ENCODE measurements around the gene TOMM40L. TPM values are rescaled to one million over a fixed set of nuclear protein-coding genes. Genes with fewer than 3 reads are reported as not detected.

Gene TOMM40L
- polyA plus RNA-seq, 3 donors = 3.8 to 12.6 (median 11.7) TPM

DNA sequence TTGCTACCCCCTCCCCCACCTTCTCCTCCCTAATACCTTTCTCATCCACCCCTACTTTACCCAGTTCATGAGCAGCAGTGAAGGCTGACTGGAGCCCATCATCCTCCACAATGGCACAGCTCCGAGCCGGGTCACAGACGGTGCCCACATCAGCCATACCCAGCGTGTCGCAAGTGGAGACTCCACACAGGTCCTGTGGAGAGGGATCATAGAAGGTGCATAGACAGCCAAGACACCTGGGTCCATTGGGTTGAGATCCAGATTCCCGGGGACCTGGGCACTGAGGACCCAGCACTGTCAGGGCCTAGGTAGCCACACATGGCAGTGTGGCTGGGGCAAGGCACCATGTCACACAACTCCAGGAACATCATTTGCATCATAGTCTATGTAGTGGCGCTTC, 29.7 kb upstream of the TOMM40L start:
- H3K27ac ChIP-seq (ENCODE audit: low read depth, low read length) = no peak overlapping the region
- WGBS, 3 donors = 84 to 88% (median 88%) methylated on average over 7 of the region's 7 CpGs

DNA sequence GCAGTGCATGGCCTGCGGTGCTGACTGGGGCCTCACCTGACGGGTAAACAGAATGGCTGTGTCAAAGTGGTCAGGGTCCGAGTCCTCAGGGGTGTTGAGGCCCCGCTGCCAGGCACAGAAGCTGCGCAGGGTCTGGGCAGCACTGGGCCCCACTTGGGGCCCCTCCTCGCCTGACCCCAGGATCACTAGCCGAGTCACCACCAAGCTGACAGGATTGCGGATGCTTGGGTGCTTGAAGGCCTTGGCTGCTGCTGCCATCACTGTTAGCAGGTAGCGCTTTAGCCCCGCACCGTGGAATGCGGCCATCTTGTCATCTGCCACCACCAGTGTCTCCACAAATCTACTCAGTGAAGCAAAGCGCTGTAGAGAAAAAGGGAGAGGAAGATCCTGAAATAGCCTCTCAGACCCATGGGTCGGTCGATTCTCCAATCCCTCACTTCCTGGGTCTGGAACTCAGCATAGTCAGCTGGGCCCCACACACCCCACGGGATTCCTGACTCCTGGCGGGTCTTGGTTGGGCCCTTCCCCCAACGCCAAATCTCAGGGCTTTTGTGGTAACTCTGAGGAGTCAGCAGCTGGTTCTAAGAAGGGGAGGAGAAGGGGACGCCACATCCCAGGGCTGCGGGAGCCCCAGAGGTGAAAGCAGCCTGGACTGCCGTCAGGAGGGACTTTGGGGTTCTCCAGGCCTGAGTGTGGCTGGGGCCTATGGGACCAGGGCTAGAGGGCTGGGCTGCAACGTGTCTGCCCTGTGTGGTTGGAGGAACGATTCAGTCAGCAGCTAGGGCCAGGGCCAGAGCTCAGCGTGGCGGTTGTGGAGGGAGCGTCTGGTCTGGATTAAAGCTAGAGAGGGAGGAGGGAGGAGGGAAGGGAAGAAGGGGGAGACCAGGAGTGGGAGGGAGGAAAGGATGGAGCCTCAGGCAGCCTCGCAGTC, 29.1 kb upstream of the TOMM40L start:
- peak overlapping the region; percentile 80 for H3K27ac ChIP-seq (ENCODE audit: low read depth, low read length)
- WGBS, 3 donors = 59 to 79% (median 66%) methylated on average over 27 of the region's 27 CpGs

DNA sequence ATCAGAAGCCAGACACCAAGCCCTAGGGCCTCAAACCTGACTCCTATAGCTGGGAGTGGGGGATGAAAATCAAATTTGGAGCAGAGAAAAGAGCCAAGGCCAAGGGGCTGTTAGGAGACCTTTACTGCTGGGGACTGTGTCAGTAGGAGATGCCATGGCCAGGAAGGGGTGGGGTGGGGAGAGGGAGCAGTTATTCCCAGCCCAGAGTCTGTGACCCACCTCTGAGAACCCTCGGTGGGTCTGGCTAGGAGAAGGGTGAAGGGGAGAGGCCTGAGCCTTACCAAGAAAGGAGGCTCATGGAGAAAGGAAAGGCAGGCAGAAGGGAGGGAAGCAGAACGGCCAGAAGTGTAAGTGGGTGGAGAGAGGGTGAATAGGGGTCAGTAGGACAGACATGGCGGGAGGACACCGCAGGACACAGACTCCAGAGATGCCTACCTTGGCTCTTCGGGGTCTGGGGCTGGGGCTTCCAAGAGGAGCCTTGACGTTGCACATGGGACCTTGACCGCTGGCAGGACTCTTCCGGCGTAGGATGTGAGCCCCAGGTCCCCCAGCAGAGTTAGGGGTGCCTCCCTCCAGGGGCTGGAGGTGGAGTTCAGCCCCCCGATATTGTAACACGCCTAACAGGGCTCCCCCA, 28.2 kb upstream of the TOMM40L start:
- WGBS, 3 donors = 52 to 63% (median 61%) methylated on average over 11 of the region's 11 CpGs
- peak overlapping the region; percentile 80 for H3K27ac ChIP-seq (ENCODE audit: low read depth, low read length)

DNA sequence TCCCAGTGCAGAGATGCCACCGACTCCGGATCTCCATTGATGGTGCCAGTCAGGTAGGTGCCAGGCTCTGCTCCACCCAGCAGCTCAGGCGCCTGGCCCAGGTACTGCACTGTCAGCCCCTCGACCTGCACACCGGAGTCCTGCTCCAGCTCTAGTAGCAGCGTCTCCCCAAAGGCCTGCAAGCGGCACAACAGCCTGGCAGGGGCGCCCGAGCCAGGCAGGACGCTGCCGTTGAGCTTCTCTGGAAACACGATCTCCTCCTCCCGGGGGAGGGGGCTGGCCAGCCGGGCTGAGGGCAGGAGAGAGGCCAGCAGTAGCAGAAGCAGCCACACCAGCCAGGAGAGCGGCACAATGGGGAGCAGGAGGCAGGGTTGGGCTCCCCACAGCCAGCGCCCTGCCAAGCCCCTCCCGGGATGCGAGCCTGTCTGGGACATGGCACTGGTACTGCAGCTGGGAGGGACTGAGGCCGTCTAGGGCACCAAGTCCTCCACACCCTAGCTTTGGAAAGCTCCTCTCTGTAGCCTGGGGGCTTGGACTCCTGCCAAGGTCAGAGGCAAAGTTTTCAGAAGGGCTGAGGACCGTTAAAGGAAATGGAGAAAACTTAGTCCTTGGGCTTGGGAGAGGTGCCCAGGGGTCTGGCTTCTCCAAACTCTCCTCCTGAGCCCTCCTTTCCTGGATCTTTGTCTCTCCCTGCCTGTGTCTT, 27.5 kb upstream of the TOMM40L start:
- peak overlapping the region; percentile 80 for H3K27ac ChIP-seq (ENCODE audit: low read depth, low read length)
- WGBS, 3 donors = 19 to 36% (median 26%) methylated on average over 19 to 20 of the region's 20 CpGs

DNA sequence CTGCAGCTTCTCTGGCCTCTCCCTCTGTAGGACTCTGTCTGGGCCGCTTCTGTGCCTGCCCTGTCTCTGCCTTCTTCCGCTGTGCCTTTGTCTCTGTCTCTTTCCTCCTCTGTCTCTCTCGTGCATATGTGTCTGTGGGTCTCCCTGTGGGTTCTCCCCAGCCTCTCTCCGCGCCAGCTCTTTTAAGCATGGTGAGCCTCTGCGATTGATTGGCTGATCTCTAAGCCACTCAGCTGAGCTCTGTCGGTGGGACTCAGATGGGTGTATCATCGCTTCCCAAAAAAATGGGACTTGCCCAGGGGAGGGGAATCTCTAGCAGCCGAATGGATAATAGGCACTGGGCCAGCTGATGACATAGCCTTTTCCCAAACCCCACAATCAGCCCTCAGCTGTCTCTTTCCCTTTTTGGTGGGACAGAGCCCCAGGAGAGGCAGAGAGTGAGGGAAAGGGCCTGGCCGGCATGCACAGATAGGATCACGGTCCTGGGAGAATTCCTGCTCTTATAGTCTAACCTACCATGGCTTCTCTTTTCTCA, 26.9 kb upstream of the TOMM40L start, which contains the start of gene ADAMTS4:
Gene ADAMTS4 (minus strand): TSS at position 158 of the 535 bp plus-strand sequence. CDS start 427 bp downstream, outside the sequence.
- 43 to 75% (median 45%) methylated on average over 11 of the region's 11 CpGs for WGBS, 3 donors
- H3K27ac ChIP-seq (ENCODE audit: low read depth, low read length) = peak within 1 kb of the TSS; percentile 97

DNA sequence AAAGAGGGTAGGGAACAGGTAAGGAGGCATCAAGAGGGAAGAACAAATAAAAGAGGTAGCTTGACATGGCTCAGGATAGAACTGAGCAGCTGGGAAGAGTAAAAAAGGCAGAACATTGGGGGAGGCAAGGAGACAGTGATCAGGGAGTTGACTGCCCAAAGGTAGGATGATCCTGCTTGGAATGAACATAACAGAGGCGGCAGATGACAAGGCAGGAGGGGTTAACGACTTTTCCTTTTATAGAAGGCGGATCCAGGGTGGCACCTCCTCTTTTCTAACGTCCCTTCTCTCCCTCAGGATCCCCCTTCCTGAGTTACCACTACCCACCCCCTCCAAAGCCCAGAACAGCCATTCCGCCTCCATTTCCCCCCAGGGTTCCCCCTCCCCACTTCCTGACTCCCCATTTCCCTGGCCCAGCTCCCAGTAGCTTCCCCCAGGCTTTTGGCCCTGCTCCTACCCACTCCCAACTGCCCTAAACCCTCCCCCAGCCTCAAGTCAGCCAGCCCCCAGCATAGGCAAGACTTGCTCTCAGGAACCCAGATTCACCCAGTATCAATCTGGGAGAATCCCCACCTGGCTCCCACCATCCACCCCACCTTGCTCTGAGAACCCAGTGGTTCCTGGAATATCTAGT, 26.2 kb upstream of the TOMM40L start:
- 22 to 59% (median 38%) methylated on average over 5 of the region's 5 CpGs for WGBS, 3 donors
- H3K27ac ChIP-seq (ENCODE audit: low read depth, low read length) = peak overlapping the region; percentile 97

DNA sequence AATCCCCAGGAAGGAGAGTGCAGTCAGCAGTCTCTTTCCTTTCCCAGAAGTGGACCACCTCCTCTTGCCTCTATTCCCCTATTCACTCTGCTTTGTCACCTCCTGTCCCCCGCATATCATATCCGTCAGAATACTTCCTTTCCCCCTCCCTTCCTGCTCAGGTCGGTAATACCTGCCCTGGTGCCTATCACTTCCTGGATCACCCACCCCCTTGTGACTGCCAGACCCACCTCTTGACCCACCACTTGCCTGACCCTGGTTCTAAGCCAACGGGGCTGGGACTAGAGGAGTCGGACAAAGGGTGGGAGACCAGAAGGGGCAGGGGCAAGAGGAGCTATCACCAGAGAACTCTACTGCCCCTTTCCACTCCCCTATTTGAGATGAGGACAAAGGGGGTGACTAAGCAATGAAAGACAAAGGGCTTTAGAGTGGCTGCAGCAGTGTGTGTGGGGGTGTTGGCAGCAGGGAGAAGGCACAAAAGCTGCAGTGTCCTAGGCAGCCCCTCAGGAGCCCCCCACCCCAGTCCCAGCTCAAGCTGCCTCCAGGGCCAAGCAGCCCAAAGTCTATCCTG, 25.4 kb upstream of the TOMM40L start:
- WGBS, 3 donors = 45 to 71% (median 65%) methylated on average over 5 of the region's 5 CpGs
- H3K27ac ChIP-seq (ENCODE audit: low read depth, low read length) = peak overlapping the region; percentile 97

DNA sequence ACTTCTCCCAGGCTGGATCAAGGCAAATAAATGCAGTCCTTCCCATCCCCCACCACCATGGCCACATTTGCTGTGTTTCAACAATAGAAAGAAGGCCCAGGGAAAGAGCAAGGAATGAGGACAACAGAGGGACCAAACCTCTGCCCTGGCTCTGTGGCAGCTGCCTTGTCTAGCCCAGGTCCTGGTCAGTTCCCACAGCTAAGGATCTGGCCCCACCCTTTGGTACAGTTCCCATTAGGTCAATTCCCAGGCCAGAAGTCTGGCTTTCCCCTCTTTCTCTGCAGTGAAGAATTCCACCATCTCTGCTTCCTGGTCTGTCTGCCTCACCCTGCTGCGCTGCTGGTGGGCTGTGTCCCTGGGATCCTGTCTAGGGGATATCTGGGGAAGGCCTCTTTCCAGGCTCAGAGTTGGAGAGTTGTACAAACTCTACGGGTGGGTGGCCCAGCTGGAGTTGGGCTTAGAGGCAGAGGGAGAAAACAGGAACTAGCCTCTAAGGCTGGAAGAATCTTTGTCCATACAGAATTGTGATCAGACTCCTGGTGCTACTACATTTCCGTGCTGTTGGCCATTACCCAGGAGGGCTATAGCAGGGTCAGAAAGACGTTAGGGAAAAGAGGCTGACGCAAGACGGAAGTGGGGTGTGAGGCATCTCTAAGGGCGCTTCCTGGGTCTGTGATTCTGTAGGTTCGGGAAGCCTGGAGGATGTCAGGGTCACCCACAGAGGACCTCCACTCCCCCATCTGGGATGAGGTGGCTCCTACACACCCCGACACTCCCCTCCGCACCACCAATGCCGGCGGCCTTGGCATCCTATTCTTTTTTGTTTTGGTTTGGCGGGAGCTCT, 24.6 kb upstream of the TOMM40L start:
- peak overlapping the region; percentile 97 for H3K27ac ChIP-seq (ENCODE audit: low read depth, low read length)
- WGBS, 3 donors = 26 to 78% (median 30%) methylated on average over 13 of the region's 13 CpGs

DNA sequence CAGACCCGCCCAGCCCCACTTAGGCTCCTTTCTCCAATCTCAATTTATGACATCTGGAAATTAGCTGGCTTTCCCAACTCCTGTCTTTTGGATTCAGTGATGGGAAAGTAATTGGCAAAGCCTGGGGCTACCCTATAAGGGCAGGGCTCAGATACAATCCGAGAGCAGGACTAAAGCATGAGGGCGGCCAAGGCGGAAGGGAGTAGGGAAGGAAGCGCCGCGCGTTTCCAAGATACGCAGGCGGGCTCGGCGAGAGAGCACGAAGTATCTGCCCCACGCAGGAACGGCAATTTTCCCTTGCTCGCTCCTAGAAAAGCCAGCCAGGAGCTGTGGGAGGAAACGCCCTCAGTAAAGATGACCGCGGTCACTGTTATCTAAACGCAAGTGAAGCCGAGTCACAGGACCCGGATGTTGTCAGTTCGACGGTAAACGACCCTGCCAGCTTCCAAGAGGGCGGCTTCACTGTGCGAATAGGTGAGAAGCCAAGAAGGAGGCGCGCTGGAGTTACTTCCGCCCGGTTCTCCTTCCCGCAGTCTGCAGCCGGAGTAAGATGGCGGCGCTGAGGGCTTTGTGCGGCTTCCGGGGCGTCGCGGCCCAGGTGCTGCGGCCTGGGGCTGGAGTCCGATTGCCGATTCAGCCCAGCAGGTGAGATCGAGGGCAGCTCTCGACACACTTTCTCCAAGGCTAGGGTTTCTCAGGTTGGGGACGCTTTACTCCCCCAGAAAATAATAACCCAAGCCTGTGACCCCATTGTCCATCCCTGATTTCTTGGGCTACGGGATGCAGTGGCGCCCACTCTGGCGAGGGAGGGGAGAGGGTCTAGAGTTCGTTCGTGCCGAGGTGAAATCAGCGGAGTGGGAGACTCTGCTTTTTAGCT, 23.8 kb upstream of the TOMM40L start, which contains the start of gene NDUFS2:
Gene NDUFS2 (plus strand): TSS at position 532 of the 877 bp plus-strand sequence. CDS start 19 bp downstream, at position 551.
- 2 to 3% (median 3%) methylated on average over 53 of the region's 53 CpGs for WGBS, 3 donors
- H3K27ac ChIP-seq (ENCODE audit: low read depth, low read length) = peak within 1 kb of the TSS; percentile 97

DNA sequence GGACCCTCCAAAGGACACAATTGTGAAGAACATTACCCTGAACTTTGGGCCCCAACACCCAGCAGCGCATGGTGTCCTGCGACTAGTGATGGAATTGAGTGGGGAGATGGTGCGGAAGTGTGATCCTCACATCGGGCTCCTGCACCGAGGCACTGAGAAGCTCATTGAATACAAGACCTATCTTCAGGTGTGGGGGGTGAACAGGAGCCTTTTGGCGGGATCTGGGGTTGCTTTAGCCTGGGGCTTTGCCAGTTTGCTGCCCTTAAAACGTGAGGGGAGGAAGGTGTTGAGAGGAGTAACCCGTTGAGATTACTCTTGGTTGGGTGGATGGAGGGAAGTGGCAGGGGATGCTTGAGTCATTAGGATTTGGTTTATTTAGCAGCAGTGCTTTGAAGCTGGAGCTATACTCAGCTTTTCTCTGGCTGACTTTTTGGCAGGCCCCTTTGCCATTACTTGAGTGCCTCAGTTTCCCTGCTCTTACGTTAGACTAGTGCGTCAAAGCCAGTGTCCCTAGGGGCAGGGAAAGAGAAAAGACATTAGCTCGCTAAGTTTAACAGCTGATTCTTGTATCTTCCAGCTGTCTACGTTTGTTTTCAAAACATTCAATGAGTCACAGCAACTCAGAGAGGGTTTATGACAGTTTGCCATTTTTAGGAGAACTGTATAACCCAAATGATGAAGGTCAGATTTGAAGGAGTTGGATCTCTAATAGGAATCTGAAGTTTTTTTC, 19.3 kb upstream of the TOMM40L start:
- 81 to 91% (median 83%) methylated on average over 12 of the region's 12 CpGs for WGBS, 3 donors
- peak overlapping the region; percentile 3 for H3K27ac ChIP-seq (ENCODE audit: low read depth, low read length)

DNA sequence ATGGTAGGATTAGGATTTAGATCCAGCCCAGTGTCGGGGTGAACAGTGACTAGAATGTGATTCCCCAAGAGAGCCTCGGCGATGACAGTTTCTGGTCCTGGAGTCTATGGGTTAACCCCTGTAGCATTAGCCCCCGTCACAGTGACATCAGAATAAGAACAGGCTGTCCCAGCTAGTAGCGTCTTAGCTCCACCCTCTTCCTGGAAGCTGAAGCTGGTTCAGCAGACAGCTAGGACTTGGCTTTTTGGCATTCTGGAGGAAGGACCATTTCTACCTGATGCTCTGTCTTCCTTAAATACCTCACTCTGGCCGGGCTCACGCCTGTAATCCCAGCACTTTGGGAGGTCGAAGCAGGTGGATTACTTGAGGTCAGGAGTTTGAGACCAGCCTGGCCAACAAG, 18.7 kb upstream of the TOMM40L start:
- no peak overlapping the region for H3K27ac ChIP-seq (ENCODE audit: low read depth, low read length)
- WGBS, 3 donors = 65 to 75% (median 68%) methylated on average over 8 of the region's 8 CpGs

DNA sequence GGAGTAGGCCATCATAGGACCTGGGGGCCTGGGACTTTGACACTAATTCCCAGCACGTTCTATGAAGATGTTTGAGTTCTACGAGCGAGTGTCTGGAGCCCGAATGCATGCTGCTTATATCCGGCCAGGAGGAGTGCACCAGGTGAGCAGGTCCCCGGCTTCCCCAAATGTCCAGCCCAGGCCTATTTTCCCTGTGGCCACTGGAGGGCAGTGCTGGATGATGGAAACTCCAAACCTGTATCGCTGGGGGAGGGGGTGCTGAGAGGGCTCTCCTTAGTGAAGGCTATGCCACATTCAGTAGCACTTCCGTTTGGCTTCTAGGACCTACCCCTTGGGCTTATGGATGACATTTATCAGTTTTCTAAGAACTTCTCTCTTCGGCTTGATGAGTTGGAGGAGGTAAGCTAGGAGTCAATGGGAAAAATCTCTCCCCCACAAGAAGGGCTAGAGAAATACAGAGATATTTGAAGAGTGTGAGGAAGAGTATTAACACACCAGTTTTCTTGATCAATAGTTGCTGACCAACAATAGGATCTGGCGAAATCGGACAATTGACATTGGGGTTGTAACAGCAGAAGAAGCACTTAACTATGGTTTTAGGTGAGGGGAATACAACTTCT, 16.0 kb upstream of the TOMM40L start:
- 28 to 42% (median 38%) methylated on average over 11 of the region's 11 CpGs for WGBS, 3 donors
- no peak overlapping the region for H3K27ac ChIP-seq (ENCODE audit: low read depth, low read length)

DNA sequence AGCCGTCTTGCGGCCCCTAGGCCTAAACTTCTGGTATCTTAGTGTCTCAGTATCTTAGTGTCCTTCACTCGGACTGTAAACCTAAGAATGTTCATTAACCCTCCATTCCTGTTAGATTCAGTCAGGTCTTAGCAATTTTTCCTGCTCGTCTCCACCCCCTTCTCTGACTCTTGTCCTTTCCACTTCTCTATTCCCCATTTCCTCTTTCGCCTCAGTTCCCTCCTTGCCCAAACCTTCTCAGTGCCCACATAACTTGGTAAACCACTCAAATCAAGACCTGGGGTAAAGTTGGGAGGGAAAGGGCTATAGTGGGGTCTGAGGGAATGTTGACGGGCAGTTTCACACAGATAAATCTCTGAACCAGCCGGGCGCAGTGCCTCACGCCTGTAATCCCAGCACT, 11.5 kb upstream of the TOMM40L start:
- 72 to 94% (median 77%) methylated on average over 9 of the region's 9 CpGs for WGBS, 3 donors
- H3K27ac ChIP-seq (ENCODE audit: low read depth, low read length) = peak overlapping the region; percentile 28

DNA sequence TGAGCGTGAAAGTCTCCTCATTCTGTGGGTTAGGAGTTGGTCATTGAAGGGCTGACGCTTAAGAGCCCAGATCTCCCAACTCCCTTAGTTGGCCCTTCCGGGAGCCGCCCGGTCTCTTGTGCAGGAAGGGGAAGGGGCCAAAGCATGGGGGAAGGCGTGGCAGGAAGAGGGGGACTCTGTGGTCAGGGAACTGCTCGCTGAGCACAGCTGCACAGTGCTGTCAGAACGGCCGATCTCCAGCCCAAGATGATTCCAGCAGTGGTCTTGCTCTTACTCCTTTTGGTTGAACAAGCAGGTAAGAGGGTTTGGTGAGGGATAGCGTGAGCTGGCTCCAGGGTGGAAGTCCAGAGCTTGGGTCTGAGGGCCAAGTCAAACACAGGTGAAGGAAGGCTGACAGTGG, 10.8 kb upstream of the TOMM40L start, which contains the start of gene FCER1G:
Gene FCER1G (plus strand): TSS at position 220 of the 400 bp plus-strand sequence. CDS start 27 bp downstream, at position 247.
- 54 to 73% (median 55%) methylated on average over 10 of the region's 10 CpGs for WGBS, 3 donors
- H3K27ac ChIP-seq (ENCODE audit: low read depth, low read length) = peak within 1 kb of the TSS; percentile 77

Measured in adipose tissue (tissue), 3 donors.